ENCODE results near the gene JDP2.

The JDP2 gene

DNA sequence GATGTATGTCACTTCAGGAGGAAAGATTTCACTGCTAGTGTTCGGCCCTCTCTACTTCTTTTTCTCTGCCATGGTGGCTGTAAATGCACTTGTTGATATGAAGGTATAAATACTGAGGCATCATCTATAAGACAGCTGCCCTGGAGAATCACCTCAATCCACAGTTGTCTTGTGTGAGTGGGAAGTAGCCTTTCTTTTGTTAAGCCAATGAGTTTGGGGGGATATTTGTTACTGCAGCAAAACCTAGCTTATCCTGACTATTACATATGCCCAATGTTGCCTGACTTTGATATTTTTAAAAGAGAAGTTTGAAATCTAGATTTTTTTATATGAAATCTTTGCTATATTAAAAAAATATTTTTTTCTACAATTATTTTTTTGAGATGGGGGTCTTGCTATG, 3.3 kb upstream of the JDP2 start:
- no peak overlapping the region for H3K4me3 ChIP-seq (ENCODE audit: low read length)
- TF ChIP-seq, protein P1, sequence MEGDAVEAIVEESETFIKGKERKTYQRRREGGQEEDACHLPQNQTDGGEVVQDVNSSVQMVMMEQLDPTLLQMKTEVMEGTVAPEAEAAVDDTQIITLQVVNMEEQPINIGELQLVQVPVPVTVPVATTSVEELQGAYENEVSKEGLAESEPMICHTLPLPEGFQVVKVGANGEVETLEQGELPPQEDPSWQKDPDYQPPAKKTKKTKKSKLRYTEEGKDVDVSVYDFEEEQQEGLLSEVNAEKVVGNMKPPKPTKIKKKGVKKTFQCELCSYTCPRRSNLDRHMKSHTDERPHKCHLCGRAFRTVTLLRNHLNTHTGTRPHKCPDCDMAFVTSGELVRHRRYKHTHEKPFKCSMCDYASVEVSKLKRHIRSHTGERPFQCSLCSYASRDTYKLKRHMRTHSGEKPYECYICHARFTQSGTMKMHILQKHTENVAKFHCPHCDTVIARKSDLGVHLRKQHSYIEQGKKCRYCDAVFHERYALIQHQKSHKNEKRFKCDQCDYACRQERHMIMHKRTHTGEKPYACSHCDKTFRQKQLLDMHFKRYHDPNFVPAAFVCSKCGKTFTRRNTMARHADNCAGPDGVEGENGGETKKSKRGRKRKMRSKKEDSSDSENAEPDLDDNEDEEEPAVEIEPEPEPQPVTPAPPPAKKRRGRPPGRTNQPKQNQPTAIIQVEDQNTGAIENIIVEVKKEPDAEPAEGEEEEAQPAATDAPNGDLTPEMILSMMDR (conservative IDR thresholded peaks at IDR 0.05; ENCODE audit: low read depth, low read length) = no peak
- DNase-seq (ENCODE audit: low read depth) = no peak

DNA sequence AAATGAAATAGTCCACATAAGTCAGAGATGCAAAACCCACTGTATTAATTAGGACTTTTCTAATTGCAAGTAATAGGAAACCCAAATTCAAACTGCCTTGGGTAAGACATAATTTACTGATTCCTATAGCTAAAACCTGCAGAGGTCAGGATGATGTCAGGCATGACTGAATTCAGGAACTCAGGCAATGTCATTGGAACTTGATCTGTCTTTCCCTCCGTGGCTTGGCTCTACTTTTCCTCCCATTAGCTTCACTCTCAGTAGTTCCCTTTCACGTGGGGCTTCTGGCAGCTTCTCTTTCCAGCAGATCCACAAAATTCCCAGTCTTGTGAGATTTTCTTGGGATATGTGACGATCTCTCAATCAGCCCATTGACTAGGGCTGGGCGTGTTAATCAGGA, 2.4 kb upstream of the JDP2 start:
- H3K4me3 ChIP-seq (ENCODE audit: low read length) = no peak overlapping the region
- TF ChIP-seq, protein P1 (conservative IDR thresholded peaks at IDR 0.05; ENCODE audit: low read depth, low read length) = no peak
- DNase-seq (ENCODE audit: low read depth) = no peak

DNA sequence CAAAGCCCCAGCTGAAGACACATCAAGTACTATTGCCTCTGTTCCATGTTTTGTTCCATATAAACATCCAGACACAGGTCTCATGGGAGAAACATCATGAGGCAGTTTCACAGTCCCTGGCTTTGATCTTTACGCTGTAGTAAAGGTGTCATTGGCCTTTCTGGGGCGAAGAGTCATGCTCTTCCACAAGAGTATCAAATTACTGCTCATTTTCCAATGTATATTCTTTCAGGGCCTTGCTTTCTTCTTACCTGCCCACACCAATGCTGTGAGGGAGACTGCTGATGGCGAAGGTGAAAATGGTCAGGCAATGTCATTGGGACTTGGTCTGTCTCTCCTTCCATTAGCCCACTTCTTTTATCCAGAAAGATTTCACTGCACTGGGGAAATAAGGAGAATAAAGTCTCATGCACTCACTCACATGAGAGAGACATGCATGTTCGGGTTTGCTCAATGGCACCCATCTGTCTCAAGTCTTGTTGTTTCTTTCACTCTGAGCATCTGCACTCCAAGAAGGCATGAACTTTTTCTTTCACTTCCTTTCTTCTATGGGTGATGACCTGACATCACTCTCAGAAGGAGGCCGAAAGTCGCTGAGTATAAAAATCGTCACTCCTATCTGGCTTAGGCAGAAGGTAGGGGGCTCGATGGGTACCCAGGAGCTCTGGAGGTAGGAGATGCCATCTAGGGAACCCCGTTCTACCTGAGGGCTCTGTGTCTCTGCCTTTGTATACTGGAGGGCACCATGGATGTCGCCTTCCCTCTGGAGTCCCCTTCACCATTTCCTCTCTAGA, 1.3 kb upstream of the JDP2 start:
- TF ChIP-seq, protein P1 (conservative IDR thresholded peaks at IDR 0.05; ENCODE audit: low read depth, low read length) = no peak
- H3K4me3 ChIP-seq (ENCODE audit: low read length) = no peak overlapping the region
- no peak for DNase-seq (ENCODE audit: low read depth)

DNA sequence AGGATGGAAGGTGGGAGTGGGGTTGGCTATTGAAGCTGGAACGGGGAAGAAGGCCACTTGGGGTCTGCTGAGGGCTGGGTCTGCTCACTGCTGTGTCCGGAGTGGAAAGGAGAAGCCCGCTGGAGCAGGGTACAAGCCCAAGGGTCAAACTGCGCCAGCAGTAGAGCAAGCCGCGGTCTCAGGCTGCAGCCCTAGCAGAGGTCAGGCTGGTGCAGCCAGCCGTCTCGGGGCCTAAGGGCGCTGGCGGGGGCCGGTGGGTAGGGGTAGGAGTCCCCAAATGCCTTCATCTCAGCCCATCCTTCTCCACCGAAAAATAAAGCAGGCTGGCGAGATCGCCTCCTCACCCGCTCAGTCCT, 718 bp upstream of the JDP2 start:
- TF ChIP-seq, protein P1 (conservative IDR thresholded peaks at IDR 0.05; ENCODE audit: low read depth, low read length) = no peak
- no peak for DNase-seq (ENCODE audit: low read depth)
- peak overlapping the region; percentile 58 for H3K4me3 ChIP-seq (ENCODE audit: low read length)

DNA sequence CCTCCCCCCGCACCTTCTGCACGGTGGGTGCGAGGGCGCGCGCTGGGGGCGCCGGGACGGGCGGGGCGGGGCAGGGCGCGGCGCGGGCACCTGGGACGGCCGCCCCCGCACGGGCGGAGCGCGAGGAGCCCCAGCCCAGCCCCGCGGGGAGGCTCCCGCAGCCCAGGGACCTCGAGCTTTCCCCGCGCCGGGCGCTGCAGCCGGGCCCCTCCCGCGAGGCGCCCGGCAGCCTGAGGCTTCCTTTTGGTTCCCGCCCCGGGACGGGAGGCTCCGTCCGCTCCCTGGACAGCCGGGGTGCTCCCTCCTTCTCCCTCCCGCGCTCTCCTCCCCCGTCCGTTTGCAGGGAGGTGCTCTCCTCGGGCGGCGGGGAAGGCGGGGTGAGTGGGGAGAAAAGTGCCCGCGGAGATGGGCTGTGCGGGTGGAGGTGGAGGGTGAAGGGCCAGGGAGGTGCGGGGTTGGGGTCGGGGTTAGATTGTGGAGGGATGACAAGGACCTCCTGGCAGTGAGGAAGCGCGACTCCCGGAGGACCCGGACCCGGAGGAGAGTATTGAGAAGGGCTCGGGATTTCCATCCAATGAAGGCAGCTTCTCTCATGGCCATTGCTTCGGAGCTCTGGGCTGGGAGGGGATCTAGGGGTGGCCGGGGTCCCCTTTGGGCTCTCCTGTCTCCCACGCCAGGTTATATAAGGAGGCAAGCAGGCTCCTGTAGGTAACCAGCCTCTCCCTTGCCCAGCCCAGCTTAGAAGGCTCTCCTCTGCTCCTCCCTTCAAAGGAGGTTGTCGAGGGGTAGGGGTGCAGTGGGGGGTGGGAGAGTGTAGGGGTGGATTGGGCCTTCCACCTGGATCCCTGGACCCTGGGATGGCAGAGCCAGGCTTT, 645 bp downstream of the JDP2 start:
- TF ChIP-seq, protein P1 (conservative IDR thresholded peaks at IDR 0.05; ENCODE audit: low read depth, low read length) = no peak
- DNase-seq (ENCODE audit: low read depth) = no peak
- peak overlapping the region; percentile 62 for H3K4me3 ChIP-seq (ENCODE audit: low read length)

DNA sequence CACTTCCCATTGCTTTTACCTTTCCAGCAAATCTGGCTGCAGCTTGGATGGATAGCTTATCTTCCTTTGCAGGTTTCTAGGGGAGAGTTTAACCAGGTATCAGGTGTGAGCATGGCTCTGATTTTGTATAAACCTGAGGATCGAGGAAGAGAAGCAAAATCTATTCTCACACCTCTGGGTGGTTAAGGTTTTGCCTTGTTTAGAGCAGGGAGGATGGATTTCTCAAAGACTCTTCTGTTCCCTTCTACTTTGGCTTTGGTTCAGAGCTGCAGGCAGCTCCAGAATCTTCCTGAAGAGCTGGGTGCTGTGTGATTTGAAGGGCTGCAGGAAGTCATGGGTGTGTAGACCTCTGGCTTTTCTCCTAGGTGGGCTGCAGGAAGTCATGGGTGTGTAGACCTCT, 1.7 kb downstream of the JDP2 start:
- TF ChIP-seq, protein P1 (conservative IDR thresholded peaks at IDR 0.05; ENCODE audit: low read depth, low read length) = no peak
- no peak overlapping the region for H3K4me3 ChIP-seq (ENCODE audit: low read length)
- DNase-seq (ENCODE audit: low read depth) = no peak

All from retinal pigment epithelial cell (primary cell).